SK-N-SH (cell line): Measurements from ENCODE around the gene ASXL2. TPM values are rescaled to one million over a fixed set of nuclear protein-coding genes. Genes with fewer than 3 reads are reported as not detected.

Experiments
- CTCF ChIA-PET: fragments of 300-600, 350-600 bp; formaldehyde crosslinking; extraction: SDS; loops from one replicate; lab custom pipeline; 2021; lab: Yijun Ruan, JAX
- POLR2A ChIA-PET: fragments of 350-600 bp; sonication (Branson Sonifier 250); formaldehyde crosslinking; extraction: SDS; loops from one replicate; lab custom pipeline; 2020; ENCODE audit warnings: antibody characterized with exemption, inconsistent platforms; lab: Yijun Ruan, JAX
- DNase-seq: peaks from one replicate; pipeline ENCODE4 v3.0.0; 2012
- H2AFZ ChIP-seq: fragments of 200-600 bp; sonication (generic); 2 replicates; pipeline ENCODE4 v1.8.1; 2016; ENCODE audit warnings: antibody characterized with exemption, mild to moderate bottlenecking, low read depth
- H3F3A ChIP-seq: fragments of 200-600 bp; sonication (generic); replicated peaks from 2 replicates; pipeline ENCODE3; 2016; ENCODE audit warnings: antibody characterized with exemption, mild to moderate bottlenecking; ENCODE audit not compliant: insufficient read depth
- H3K27ac ChIP-seq, 2 experiments: fragments of 200-500 bp in 1 of 2; fragments of 200-600 bp in 1 of 2; sonication (Bioruptor generic) in 1 of 2; sonication (generic), shearing (Covaris generic) in 1 of 2; 2 replicates each; pipeline versions ENCODE4 v1.5.1 to v1.6.1; 2014 to 2016; ENCODE audit warnings: low read depth in 2 of 2, inconsistent platforms in 1 of 2, low read length in 1 of 2, mild to moderate bottlenecking in 1 of 2, mixed read lengths in 1 of 2
- H3K27me3 ChIP-seq: fragments of 200-600 bp; sonication (generic), shearing (Covaris generic); 2 replicates; pipeline ENCODE4 v1.6.1; 2016; ENCODE audit warnings: mixed run types; ENCODE audit not compliant: insufficient read depth
- H3K36me3 ChIP-seq, 2 experiments: fragments of 200-500 bp in 1 of 2; fragments of 200-600 bp in 1 of 2; sonication (Bioruptor generic) in 1 of 2; sonication (generic) in 1 of 2; replicated peaks in 1 of 2; 2 replicates each; pipeline versions ENCODE3 to v1.5.1; 2014 to 2016; ENCODE audit warnings: low read length in 1 of 2, mild to moderate bottlenecking in 1 of 2; ENCODE audit not compliant: insufficient read depth in 2 of 2, control insufficient read depth in 1 of 2
- H3K4me1 ChIP-seq, 2 experiments: fragments of 200-500 bp in 1 of 2; fragments of 200-600 bp in 1 of 2; sonication (Bioruptor generic) in 1 of 2; sonication (generic), shearing (Covaris generic) in 1 of 2; 2 replicates each; pipeline versions ENCODE4 v1.5.1 to v1.6.1; 2014 to 2016; ENCODE audit warnings: low read depth in 1 of 2, low read length in 1 of 2, mixed run types in 1 of 2; ENCODE audit not compliant: insufficient read depth in 2 of 2, control insufficient read depth in 1 of 2
- H3K4me2 ChIP-seq: fragments of 200-600 bp; sonication (generic), shearing (Covaris generic); 2 replicates; pipeline ENCODE4 v1.6.1; 2017; ENCODE audit warnings: mixed run types
- H3K4me3 ChIP-seq, 2 experiments: fragments of 200-500 bp in 1 of 2; fragments of 200-600 bp in 1 of 2; sonication (Bioruptor generic) in 1 of 2; sonication (generic), shearing (Covaris generic) in 1 of 2; 2 replicates each; pipeline versions ENCODE4 v1.5.1 to v1.8.1; 2014 to 2016; ENCODE audit warnings: low read depth in 2 of 2, inconsistent platforms in 1 of 2, low read length in 1 of 2, mild to moderate bottlenecking in 1 of 2, mixed read lengths in 1 of 2, moderate library complexity in 1 of 2
- H3K79me2 ChIP-seq: fragments of 200-600 bp; sonication (generic); 2 replicates; pipeline ENCODE4 v1.8.1; 2017; ENCODE audit warnings: mild to moderate bottlenecking; ENCODE audit not compliant: insufficient read depth
- H3K9ac ChIP-seq: fragments of 200-600 bp; sonication (generic); 2 replicates; pipeline ENCODE4 v1.6.1; 2017; ENCODE audit warnings: mixed run types
- H3K9me2 ChIP-seq: fragments of 200-600 bp; sonication (generic); 2 replicates; pipeline ENCODE4 v1.6.1; 2017; ENCODE audit warnings: mixed run types
- H3K9me3 ChIP-seq: fragments of 200-600 bp; sonication (generic); 2 replicates; pipeline ENCODE4 v1.6.1; 2017; ENCODE audit warnings: mixed run types, mild to moderate bottlenecking, moderate library complexity
- H4K20me1 ChIP-seq: fragments of 200-600 bp; sonication (generic); 2 replicates; pipeline ENCODE4 v1.6.1; 2017; ENCODE audit warnings: mild to moderate bottlenecking, mixed run types; ENCODE audit not compliant: insufficient read depth
- ELF1 ChIP-seq: IDR thresholded peaks from 2 replicates; pipeline ENCODE4 v1.4.0; 2012
- EP300 ChIP-seq, 2 experiments: IDR thresholded peaks; 2 replicates each; pipeline versions ENCODE4 v1.4.0 to v1.6.1; 2012; ENCODE audit warnings: borderline replicate concordance in 1 of 2, low read depth in 1 of 2, low read length in 1 of 2
- GATA2 ChIP-seq: sonication (generic); formaldehyde crosslinking; IDR thresholded peaks from 2 replicates; pipeline ENCODE4 v1.5.0; 2020; ENCODE audit warnings: mild to moderate bottlenecking, missing genetic modification reagents
- MAX ChIP-seq: IDR thresholded peaks from 2 replicates; pipeline ENCODE4 v1.4.0; 2012; ENCODE audit warnings: low read depth
- RFX5 ChIP-seq: IDR thresholded peaks from 2 replicates; pipeline ENCODE4 v1.6.1; 2012; ENCODE audit warnings: mild to moderate bottlenecking, improper control_type of control experiment, low read length
- SIN3A ChIP-seq: IDR thresholded peaks from 2 replicates; pipeline ENCODE4 v1.6.1; 2012; ENCODE audit warnings: low read depth, mild to moderate bottlenecking, low read length, moderate library complexity, borderline replicate concordance
- SMC3 ChIP-seq: IDR thresholded peaks from 2 replicates; pipeline ENCODE4 v1.6.1; 2012; ENCODE audit warnings: low read depth, low read length, improper control_type of control experiment
- TAF1 ChIP-seq: IDR thresholded peaks from 2 replicates; pipeline ENCODE4 v1.6.1; 2012; ENCODE audit warnings: low read depth, mild to moderate bottlenecking, low read length, moderate library complexity, borderline replicate concordance
- WGBS: methylation state at CpG from one replicate; pipeline ENCODE4 v1.1.6; 2017; ENCODE audit warnings: low lambda C conversion rate; 5-methylcytosine and 5-hydroxymethylcytosine counted together
- polyA plus RNA-seq, 3 experiments: library from polyadenylated mRNA; depleted of rRNA; stranded (reverse); fragments of >200 nt; gene quantifications; 2 replicates each; pipeline ENCODE4 v1.2.3, GENCODE V29; 2012
- TF ChIP-seq, protein P1 (sequence below): IDR thresholded peaks from 2 replicates; pipeline ENCODE4 v1.6.1; 2012; ENCODE audit warnings: mild to moderate bottlenecking, low read depth, low read length, moderate library complexity
- TF ChIP-seq, protein P2 (sequence below): fragments of 150-350 bp; IDR thresholded peaks from 2 replicates; pipeline ENCODE4 v1.6.1; 2016; ENCODE audit warnings: mild to moderate bottlenecking, low read depth, low read length

The ASXL2 gene
- polyA plus RNA-seq, 1 of the 3 experiments (the other 2 are of a cell fraction) = 4.8 TPM

DNA sequence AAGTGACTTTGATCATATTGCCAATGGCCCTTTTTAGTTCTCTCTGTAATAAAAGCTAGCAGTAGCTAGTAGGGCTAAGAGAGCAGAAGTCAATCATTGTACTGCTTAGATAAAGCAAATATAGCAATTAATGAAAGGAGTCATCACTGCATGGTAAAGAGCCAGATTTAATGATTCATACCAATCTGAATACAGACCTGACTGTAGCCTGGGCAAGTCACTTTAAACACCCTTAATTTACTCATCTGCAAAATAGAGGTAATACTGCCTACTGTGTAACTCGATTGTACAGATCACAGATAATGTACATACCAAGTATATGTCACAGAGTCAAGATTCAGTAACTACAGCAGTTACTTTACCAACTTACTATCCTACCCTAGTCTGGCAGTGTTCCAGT lies 63.6 kb downstream of the ASXL2 start:
- Histone ChIP-seq H3K9me3 (no peaks in the 10 kb centered on the region), H4K20me1 (peaks cover 5% of the 10 kb centered on the region; the same call in 1 of the 2 replicates), H3K36me3 (peaks cover 0 to 3% of the 10 kb centered on the region in 2 experiments), H3K79me2 (peaks cover 35% of the 10 kb centered on the region; the same call in 1 of the 2 replicates), H3F3A (no peaks in the 10 kb centered on the region), H3K4me3 (no peak overlapping the region), H3K9me2 (no peaks in the 10 kb centered on the region)
- DNase-seq = no peak
- TF ChIP-seq MAX (no peak), RFX5 (no peak), ELF1 (no peak)
- TF ChIP-seq, protein P1, sequence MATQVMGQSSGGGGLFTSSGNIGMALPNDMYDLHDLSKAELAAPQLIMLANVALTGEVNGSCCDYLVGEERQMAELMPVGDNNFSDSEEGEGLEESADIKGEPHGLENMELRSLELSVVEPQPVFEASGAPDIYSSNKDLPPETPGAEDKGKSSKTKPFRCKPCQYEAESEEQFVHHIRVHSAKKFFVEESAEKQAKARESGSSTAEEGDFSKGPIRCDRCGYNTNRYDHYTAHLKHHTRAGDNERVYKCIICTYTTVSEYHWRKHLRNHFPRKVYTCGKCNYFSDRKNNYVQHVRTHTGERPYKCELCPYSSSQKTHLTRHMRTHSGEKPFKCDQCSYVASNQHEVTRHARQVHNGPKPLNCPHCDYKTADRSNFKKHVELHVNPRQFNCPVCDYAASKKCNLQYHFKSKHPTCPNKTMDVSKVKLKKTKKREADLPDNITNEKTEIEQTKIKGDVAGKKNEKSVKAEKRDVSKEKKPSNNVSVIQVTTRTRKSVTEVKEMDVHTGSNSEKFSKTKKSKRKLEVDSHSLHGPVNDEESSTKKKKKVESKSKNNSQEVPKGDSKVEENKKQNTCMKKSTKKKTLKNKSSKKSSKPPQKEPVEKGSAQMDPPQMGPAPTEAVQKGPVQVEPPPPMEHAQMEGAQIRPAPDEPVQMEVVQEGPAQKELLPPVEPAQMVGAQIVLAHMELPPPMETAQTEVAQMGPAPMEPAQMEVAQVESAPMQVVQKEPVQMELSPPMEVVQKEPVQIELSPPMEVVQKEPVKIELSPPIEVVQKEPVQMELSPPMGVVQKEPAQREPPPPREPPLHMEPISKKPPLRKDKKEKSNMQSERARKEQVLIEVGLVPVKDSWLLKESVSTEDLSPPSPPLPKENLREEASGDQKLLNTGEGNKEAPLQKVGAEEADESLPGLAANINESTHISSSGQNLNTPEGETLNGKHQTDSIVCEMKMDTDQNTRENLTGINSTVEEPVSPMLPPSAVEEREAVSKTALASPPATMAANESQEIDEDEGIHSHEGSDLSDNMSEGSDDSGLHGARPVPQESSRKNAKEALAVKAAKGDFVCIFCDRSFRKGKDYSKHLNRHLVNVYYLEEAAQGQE = no peak
- TF ChIP-seq, all 33 proteins: peak for 0
- H3K4me1 ChIP-seq = no peaks in the 10 kb centered on the region
- WGBS = 25% methylated on average over 1 of the region's 1 CpG
- H3K9ac ChIP-seq = no peak overlapping the region
- no peak overlapping the region for H2AFZ ChIP-seq
- H3K27ac ChIP-seq = no peak overlapping the region
- ChIA-PET CTCF (interaction anchor here (1.0 kb wide), 1 partner anchor 21 kb away, joined by 3 read pairs; no protein-coding TSS in a partner anchor), POLR2A (no interaction called here)
- H3K27me3 ChIP-seq = no peaks in the 10 kb centered on the region
- no peak overlapping the region for H3K4me2 ChIP-seq

- WGBS = 96% methylated on average over 5 of the region's 5 CpGs
- ChIA-PET CTCF (interaction anchor here (0.6 to 2.3 kb wide), 3 partner anchors 9 to 32 kb away, joined by 3 to 9 read pairs (median 5); no protein-coding TSS in a partner anchor), POLR2A (no interaction called here)
- H3F3A ChIP-seq = no peaks in the 10 kb centered on the region
- no peak overlapping the region for H3K4me2 ChIP-seq
- peaks cover under 1 to 14% of the 10 kb centered on the region in 2 experiments for H3K36me3 ChIP-seq
- H4K20me1 ChIP-seq = peaks cover 5% of the 10 kb centered on the region; the same call in 1 of the 2 replicates
- H2AFZ ChIP-seq = no peak overlapping the region
- no peak overlapping the region for H3K9ac ChIP-seq
- H3K9me2 ChIP-seq = no peaks in the 10 kb centered on the region
- H3K9me3 ChIP-seq = no peaks in the 10 kb centered on the region
- TF ChIP-seq GATA2 (CRISPR knock-in tag) (no peak), RFX5 (no peak)
- H3K27ac ChIP-seq = no peak overlapping the region
- H3K79me2 ChIP-seq = peaks cover 38% of the 10 kb centered on the region; the same call in 1 of the 2 replicates
- H3K4me1 ChIP-seq = peaks cover 0 to 5% of the 10 kb centered on the region in 2 experiments; a peak in 2 of 4 replicates
- no peak for DNase-seq
- no peak overlapping the region for H3K4me3 ChIP-seq
- no peaks in the 10 kb centered on the region for H3K27me3 ChIP-seq
Measured at GRCh38 chr2:25810428-25810827, 67.9 kb downstream of the ASXL2 start.

- H3K27me3 ChIP-seq = no peaks in the 10 kb centered on the region
- no peaks in the 10 kb centered on the region for H3K9me3 ChIP-seq
- H3K4me2 ChIP-seq = no peak overlapping the region
- POLR2A ChIA-PET = no interaction called here
- peaks cover 38% of the 10 kb centered on the region; the same call in 1 of the 2 replicates for H3K79me2 ChIP-seq
- no peak for DNase-seq
- H3K4me1 ChIP-seq = peaks cover 0 to 5% of the 10 kb centered on the region in 2 experiments; a peak in 2 of 4 replicates
- H3K36me3 ChIP-seq = peaks cover 7 to 22% of the 10 kb centered on the region in 2 experiments
- H3K27ac ChIP-seq = no peak overlapping the region
- WGBS = 94% methylated on average over 3 of the region's 3 CpGs
- CTCF ChIA-PET = interaction anchor here (0.9 to 2.3 kb wide), 3 partner anchors 11 to 42 kb away, joined by 3 to 9 read pairs (median 4); no protein-coding TSS in a partner anchor
- H3F3A ChIP-seq = no peaks in the 10 kb centered on the region
- no peak overlapping the region for H3K9ac ChIP-seq
- no peak overlapping the region for H2AFZ ChIP-seq
- no peaks in the 10 kb centered on the region for H3K9me2 ChIP-seq
- H4K20me1 ChIP-seq = peaks cover 5% of the 10 kb centered on the region; the same call in 1 of the 2 replicates
- no peak overlapping the region for H3K4me3 ChIP-seq
- TF ChIP-seq GATA2 (CRISPR knock-in tag) (no peak), EP300 (IDR thresholded peaks at IDR 0.05; ENCODE audit: borderline replicate concordance in 1 of 2, low read depth in 1 of 2, low read length in 1 of 2) (no peak), TAF1 (no peak), SIN3A (no peak), SMC3 (no peak)
- TF ChIP-seq, protein P1 = no peak
- TF ChIP-seq, protein P2, sequence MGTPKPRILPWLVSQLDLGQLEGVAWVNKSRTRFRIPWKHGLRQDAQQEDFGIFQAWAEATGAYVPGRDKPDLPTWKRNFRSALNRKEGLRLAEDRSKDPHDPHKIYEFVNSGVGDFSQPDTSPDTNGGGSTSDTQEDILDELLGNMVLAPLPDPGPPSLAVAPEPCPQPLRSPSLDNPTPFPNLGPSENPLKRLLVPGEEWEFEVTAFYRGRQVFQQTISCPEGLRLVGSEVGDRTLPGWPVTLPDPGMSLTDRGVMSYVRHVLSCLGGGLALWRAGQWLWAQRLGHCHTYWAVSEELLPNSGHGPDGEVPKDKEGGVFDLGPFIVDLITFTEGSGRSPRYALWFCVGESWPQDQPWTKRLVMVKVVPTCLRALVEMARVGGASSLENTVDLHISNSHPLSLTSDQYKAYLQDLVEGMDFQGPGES = no peak
Measured at GRCh38 chr2:25809646-25810045, 68.6 kb downstream of the ASXL2 start.
